Neural progenitor cell (in vitro differentiated cells): ENCODE results near the gene RNF180. TPM values are rescaled to one million over a fixed set of nuclear protein-coding genes. Genes with fewer than 3 reads are reported as not detected.

Experiments used
- DNase-seq: peaks from one replicate; pipeline ENCODE4 v3.0.0-alpha.2; 2016; ENCODE audit warnings: low spot score
- H2AFZ ChIP-seq: fragments of 200-600 bp; sonication (generic); replicated peaks from 2 replicates; pipeline ENCODE4 v1.6.1; 2016; ENCODE audit warnings: antibody characterized with exemption
- H3F3A ChIP-seq: fragments of 200-600 bp; sonication (generic); 2 replicates; pipeline ENCODE4 v1.6.1; 2016; ENCODE audit warnings: antibody characterized with exemption, low read depth
- H3K27ac ChIP-seq: fragments of 200-600 bp; sonication (generic); 2 replicates; pipeline ENCODE4 v1.5.1; 2016; ENCODE audit warnings: mild to moderate bottlenecking
- H3K27me3 ChIP-seq: fragments of 200-600 bp; sonication (generic); 2 replicates; pipeline ENCODE4 v1.6.1; 2016; ENCODE audit warnings: mild to moderate bottlenecking, moderate library complexity
- H3K36me3 ChIP-seq: fragments of 200-600 bp; sonication (generic); 2 replicates; pipeline ENCODE4 v1.5.1; 2016
- H3K4me1 ChIP-seq: fragments of 200-600 bp; sonication (generic); 2 replicates; pipeline ENCODE4 v1.6.1; 2016; ENCODE audit warnings: mixed run types
- H3K4me2 ChIP-seq: fragments of 200-600 bp; sonication (generic); 2 replicates; pipeline ENCODE4 v1.6.1; 2016
- H3K4me3 ChIP-seq: fragments of 200-600 bp; sonication (generic); 2 replicates; pipeline ENCODE4 v1.5.1; 2016
- H3K79me2 ChIP-seq: fragments of 200-600 bp; sonication (generic); 2 replicates; pipeline ENCODE4 v1.6.1; 2016; ENCODE audit warnings: low read depth
- H3K9ac ChIP-seq: fragments of 200-600 bp; sonication (generic); 2 replicates; pipeline ENCODE4 v1.6.1; 2016
- H3K9me3 ChIP-seq: fragments of 200-600 bp; sonication (generic); 2 replicates; pipeline ENCODE4 v1.5.1; 2016; ENCODE audit warnings: low read depth
- H4K20me1 ChIP-seq: fragments of 200-600 bp; sonication (generic); 2 replicates; pipeline ENCODE4 v1.6.1; 2016; ENCODE audit warnings: low read depth
- H3K27ac Mint-ChIP-seq: 3 replicates; pipeline ENCODE4 v1.8.0; 2021; ENCODE audit warnings: mixed read lengths
- H3K27me3 Mint-ChIP-seq: 2 replicates; pipeline ENCODE4 v1.8.0; 2022; ENCODE audit warnings: low read depth, mild to moderate bottlenecking, inconsistent platforms, moderate library complexity, mixed read lengths; ENCODE audit not compliant: insufficient read depth
- H3K36me3 Mint-ChIP-seq: 3 replicates; pipeline ENCODE4 v1.8.0; 2021; ENCODE audit warnings: mixed read lengths
- H3K4me1 Mint-ChIP-seq: 3 replicates; pipeline ENCODE4 v1.8.0; 2021; ENCODE audit warnings: mixed read lengths
- H3K4me3 Mint-ChIP-seq: 3 replicates; pipeline ENCODE4 v1.8.0; 2021; ENCODE audit warnings: mild to moderate bottlenecking, moderate library complexity, mixed read lengths
- H3K9me3 Mint-ChIP-seq: 3 replicates; pipeline ENCODE4 v1.8.0; 2020; ENCODE audit warnings: mixed read lengths
- EZH2 ChIP-seq: fragments of 200-600 bp; sonication (generic); IDR thresholded peaks from 2 replicates; pipeline ENCODE4 v1.6.1; 2017; ENCODE audit warnings: antibody characterized with exemption, mild to moderate bottlenecking, moderate library complexity
- EZH2phosphoT487 ChIP-seq: fragments of 200-600 bp; sonication (generic); IDR thresholded peaks from 2 replicates; pipeline ENCODE4 v1.6.1; 2017; ENCODE audit warnings: antibody characterized with exemption
- total RNA-seq: library from RNA; depleted of rRNA; stranded (reverse); fragments of >200 nt; gene quantifications from 2 replicates; pipeline ENCODE4 v1.2.3, GENCODE V29; 2015; ENCODE audit warnings: low replicate concordance
- TF ChIP-seq, protein P1 (sequence below): fragments of 200-600 bp; sonication (generic); IDR thresholded peaks from 2 replicates; pipeline ENCODE4 v1.5.1; 2017; ENCODE audit warnings: antibody characterized with exemption, mild to moderate bottlenecking

The RNF180 gene
- total RNA-seq, 1 donor from 2014 or later = 5.5 TPM

DNA sequence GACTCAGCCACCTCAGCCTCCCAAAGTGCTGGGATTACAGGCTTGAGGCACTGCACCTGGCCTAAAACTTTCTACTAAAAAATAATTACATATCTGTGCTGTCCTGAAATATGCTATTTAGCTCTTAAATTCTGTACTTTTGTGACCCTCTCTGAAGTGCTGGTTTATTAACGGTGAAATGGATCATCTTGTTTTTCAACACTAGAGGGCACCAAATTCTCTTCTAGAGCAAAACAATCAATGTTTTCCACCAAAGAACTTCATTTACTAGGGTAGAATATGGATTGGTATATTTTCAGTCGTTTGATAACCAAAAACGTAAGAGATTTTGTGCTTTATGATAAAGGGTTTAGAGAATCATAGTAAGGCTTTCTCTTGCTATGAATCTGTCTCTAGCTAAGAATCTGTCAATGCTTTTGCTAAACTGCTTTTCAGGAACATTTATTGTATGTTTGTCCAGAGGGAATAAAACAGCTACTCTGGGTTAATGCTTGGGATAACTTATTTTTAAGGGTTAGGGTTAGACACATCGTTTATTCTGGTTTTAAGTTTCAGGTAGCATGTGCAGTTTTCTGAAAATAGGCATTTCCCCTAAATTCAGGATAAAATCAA lies 63.6 kb downstream of the RNF180 start:
- peak; percentile 53 for DNase-seq
- Histone ChIP-seq H3K9me3 (no peaks in the 10 kb centered on the region), H3K9ac (no peak overlapping the region), H3K4me2 (no peak overlapping the region), H3K36me3 (no peaks in the 10 kb centered on the region), H2AFZ (no peak overlapping the region), H4K20me1 (no peaks in the 10 kb centered on the region), H3K4me3 (no peak overlapping the region), H3K79me2 (no peaks in the 10 kb centered on the region), H3K4me1 (no peaks in the 10 kb centered on the region), H3K27ac (no peak overlapping the region), H3K27me3 (no peaks in the 10 kb centered on the region), H3F3A (no peaks in the 10 kb centered on the region)
- no peak overlapping the region for H3K4me3 Mint-ChIP-seq
- H3K4me1 Mint-ChIP-seq = no peaks in the 10 kb centered on the region
- TF ChIP-seq EZH2 = no peak
- TF ChIP-seq, protein P1, sequence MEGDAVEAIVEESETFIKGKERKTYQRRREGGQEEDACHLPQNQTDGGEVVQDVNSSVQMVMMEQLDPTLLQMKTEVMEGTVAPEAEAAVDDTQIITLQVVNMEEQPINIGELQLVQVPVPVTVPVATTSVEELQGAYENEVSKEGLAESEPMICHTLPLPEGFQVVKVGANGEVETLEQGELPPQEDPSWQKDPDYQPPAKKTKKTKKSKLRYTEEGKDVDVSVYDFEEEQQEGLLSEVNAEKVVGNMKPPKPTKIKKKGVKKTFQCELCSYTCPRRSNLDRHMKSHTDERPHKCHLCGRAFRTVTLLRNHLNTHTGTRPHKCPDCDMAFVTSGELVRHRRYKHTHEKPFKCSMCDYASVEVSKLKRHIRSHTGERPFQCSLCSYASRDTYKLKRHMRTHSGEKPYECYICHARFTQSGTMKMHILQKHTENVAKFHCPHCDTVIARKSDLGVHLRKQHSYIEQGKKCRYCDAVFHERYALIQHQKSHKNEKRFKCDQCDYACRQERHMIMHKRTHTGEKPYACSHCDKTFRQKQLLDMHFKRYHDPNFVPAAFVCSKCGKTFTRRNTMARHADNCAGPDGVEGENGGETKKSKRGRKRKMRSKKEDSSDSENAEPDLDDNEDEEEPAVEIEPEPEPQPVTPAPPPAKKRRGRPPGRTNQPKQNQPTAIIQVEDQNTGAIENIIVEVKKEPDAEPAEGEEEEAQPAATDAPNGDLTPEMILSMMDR = peak; percentile 82
- H3K9me3 Mint-ChIP-seq = peaks cover 3% of the 10 kb centered on the region
- peaks cover 2% of the 10 kb centered on the region for H3K27me3 Mint-ChIP-seq
- no peak overlapping the region for H3K27ac Mint-ChIP-seq
- no peaks in the 10 kb centered on the region for H3K36me3 Mint-ChIP-seq

- H3F3A ChIP-seq = no peaks in the 10 kb centered on the region
- no peaks in the 10 kb centered on the region for H3K4me1 ChIP-seq
- Mint-ChIP-seq H3K4me3 (no peak overlapping the region), H3K36me3 (no peaks in the 10 kb centered on the region), H3K4me1 (no peaks in the 10 kb centered on the region), H3K27ac (no peak overlapping the region), H3K27me3 (no peaks in the 10 kb centered on the region), H3K9me3 (peaks cover 3% of the 10 kb centered on the region)
- no peak for TF ChIP-seq EZH2phosphoT487
- TF ChIP-seq EZH2 = no peak
- TF ChIP-seq, protein P1 = no peak
- H3K9ac ChIP-seq = no peak overlapping the region
- H3K79me2 ChIP-seq = no peaks in the 10 kb centered on the region
- H3K36me3 ChIP-seq = no peaks in the 10 kb centered on the region
- H3K9me3 ChIP-seq = no peaks in the 10 kb centered on the region
- H4K20me1 ChIP-seq = no peaks in the 10 kb centered on the region
- no peak for DNase-seq
- H3K4me2 ChIP-seq = no peak overlapping the region
- no peak overlapping the region for H3K27ac ChIP-seq
- no peaks in the 10 kb centered on the region for H3K27me3 ChIP-seq
- H3K4me3 ChIP-seq = no peak overlapping the region
- no peak overlapping the region for H2AFZ ChIP-seq
Observed at GRCh38 chr5:64260756-64261155, 95.1 kb downstream of the RNF180 start.

DNA sequence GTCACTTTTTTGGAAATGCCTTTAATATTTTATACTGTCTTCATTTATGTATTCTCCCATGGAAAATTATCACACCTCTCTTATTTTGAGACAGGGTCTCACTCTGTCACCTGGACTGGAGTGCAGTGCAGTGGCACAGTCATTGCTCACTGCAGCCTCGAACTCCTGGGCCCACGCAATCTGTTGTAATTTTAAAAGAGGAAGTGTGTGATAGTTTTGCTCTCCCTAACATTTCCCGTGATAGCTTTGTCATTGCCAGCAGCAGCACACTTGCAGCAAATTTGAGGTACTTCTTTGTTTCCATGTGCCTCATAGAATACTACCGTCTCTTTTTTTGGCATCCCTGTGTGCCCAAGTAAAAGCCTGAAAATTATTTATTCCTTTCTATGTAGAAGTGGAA lies 103.5 kb downstream of the RNF180 start:
- Histone ChIP-seq H3K9me3 (no peaks in the 10 kb centered on the region), H3K36me3 (no peaks in the 10 kb centered on the region), H4K20me1 (no peaks in the 10 kb centered on the region), H2AFZ (no peak overlapping the region), H3K4me1 (no peaks in the 10 kb centered on the region), H3K27ac (no peak overlapping the region), H3K4me3 (no peak overlapping the region), H3K79me2 (no peaks in the 10 kb centered on the region), H3K27me3 (no peaks in the 10 kb centered on the region), H3F3A (no peaks in the 10 kb centered on the region), H3K4me2 (no peak overlapping the region), H3K9ac (no peak overlapping the region)
- Mint-ChIP-seq H3K4me1 (no peaks in the 10 kb centered on the region), H3K36me3 (no peaks in the 10 kb centered on the region), H3K9me3 (peaks cover 3% of the 10 kb centered on the region), H3K27me3 (peaks cover 2% of the 10 kb centered on the region), H3K27ac (no peak overlapping the region), H3K4me3 (no peak overlapping the region)
- TF ChIP-seq EZH2phosphoT487 (no peak), EZH2 (no peak)
- TF ChIP-seq, protein P1 = no peak
- no peak for DNase-seq
